ENCODE measurements around the gene SLIT3.
"Not testable (repeated sequence)": the region's sequence is repeated elsewhere in the genome, so short reads cannot be mapped to it uniquely, and the experiment has no call there.

SLIT3 gene

DNA sequence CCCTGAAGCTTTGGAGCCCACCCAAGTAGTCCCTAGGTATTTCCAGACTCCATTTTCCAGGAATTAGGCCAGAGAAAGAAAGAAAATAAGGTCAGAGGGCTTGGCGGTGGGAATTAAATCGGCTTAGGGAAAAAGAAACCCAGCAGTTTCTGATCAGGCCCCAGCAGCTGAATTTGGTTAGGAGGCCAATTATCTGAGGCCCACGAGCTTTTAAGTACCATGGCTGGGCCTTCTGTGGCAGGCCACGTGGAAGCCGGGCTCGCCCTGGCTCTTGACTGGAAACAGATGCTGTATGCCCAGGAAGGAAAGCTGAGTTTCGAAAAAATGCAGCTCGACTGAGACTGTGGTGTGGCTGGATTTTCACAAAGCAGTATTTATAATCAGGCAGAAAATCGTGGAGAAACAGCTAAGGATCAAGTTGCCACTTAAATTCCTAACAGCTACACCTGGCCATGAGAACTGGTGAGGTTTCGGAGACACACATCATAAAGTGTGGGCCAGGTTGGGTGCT lies 646.7 kb downstream of the SLIT3 start:
- DNase-seq (ENCODE audit: low read depth, low spot score), result no peak

DNA sequence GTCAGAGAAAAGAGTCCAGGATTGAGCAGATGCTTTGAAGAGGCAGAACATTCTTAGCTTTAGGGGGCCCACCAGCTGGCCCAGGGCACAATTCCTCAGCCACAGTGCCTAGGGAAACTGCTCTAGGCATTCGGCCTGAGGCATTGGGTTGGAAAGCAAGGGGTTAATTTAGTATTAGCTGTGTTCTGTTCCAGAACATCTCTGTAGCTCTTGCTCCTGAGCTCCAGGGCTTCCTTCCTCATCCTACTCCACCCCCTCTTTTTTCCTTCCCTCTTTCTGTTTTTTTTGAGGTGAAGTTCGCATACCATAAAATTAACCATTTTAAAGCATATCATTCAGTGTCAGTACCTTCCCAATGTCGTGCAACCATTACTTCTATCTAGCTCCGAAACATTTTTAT lies 647.3 kb downstream of the SLIT3 start:
- DNase-seq (ENCODE audit: low read depth, low spot score), result no peak

DNA sequence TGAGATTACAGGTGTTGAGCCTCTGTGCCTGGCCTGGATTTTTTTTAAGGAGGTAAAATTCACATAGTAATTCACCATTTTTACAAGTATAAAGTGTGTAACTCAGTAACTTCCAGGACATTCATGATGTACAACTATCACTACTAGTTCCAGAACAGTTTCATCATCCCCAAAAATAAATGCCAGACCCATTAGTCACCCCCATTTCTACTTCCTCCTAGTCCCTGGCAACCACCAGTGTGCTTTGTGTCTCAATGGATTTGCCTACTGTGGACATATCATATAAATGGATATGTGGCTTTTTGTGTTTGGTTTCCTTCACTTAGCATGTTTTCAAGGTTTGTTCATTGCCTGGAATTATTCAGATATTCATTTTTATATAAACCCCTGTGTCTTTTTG lies 649.3 kb downstream of the SLIT3 start:
- no peak for DNase-seq (ENCODE audit: low read depth, low spot score)

DNA sequence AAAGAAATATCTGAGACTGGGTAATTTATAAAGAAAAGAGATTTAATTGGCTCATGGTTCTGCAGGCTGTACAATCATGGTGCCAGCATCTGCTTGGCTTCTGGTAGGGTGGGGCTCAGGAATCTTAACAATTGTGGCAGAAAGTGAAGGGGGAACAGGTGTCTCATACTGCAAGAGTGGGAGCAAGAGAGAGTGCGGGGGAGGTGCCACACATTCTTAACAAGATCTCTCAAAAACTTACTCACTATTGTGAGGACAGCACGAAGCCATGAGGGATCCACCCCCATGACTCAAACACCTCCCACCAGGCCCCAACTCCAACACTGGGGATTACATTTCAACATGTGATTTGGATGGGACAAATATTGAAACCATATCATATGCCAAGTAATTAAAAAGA lies 651.6 kb downstream of the SLIT3 start:
- DNase-seq (ENCODE audit: low read depth, low spot score), result no peak

DNA sequence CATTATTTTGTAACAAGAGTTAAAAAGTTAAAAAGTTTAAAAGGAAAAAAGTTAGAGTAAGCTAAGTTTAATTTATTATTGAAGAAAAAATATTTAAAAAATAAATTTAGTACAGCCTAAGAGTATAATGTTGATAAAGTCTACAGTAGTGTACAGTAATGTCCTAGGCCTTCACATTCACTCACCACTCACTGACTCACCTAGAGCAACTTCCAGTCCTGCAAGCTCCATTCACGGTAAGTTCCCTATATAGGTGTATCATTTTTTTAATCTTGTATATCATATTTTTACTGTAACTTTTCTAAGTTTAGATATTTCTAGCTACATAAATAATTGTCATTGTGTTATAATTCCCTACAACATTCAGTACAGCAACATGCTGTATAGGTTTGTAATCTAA lies 652.4 kb downstream of the SLIT3 start:
- no peak for DNase-seq (ENCODE audit: low read depth, low spot score)

DNA sequence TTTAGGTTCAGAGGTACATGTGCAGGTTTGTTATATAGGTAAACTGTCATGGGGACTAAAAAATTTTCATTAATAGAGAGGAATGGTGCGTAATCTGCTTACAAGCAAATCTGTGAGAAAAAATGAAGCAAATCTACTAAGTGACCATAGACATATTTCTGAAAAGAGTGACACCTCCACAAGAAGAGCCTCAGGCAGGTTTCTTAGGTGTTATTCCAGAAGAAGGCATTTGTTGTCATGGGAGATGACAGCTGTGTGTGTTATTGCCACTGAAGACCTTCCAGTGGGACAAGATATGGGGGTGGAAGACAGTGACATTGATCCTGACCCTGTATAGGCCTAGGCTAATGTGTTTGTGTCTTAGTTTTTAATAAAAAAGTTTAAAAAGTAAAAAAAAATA lies 652.9 kb downstream of the SLIT3 start:
- no peak for DNase-seq (ENCODE audit: low read depth, low spot score)

DNA sequence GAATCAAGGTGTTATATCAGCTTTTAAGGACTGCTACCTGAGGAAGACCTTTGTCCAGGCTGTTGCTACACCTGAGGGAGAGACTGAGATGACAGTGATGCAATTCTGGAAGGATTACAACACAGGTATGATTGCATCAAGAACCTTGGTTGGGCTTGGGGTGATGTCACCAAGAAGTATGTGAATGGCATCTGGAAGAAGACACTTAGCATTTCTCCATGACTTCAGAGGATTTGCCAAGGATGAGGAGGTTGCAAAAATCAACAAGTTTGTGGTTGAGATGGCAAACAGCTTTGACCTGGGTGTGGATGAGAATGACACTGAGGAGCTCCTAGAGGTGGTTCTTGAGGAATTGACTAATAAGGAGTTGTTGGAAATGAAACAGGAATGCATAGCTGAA lies 653.9 kb downstream of the SLIT3 start:
- DNase-seq (ENCODE audit: low read depth, low spot score), result no peak

DNA sequence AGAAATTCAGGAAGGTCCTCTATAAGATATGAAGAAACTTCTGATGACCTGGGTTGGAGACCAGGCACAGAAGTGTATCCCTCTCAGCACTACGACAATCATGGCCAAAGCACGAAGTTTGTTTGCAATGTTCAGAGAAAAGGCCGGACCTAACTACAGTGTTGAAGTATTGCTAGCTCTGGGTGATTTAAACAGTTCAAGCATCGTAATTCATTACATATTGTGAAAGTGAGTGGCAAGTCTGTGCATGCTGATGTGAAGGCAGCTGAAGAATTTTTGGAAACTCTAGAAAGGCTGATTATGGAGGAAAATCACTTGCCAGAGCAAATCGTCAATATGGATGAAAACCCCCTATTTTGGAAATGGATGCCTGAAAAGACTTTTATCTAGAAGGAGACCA lies 654.6 kb downstream of the SLIT3 start:
- DNase-seq (ENCODE audit: low read depth, low spot score), result no peak

DNA sequence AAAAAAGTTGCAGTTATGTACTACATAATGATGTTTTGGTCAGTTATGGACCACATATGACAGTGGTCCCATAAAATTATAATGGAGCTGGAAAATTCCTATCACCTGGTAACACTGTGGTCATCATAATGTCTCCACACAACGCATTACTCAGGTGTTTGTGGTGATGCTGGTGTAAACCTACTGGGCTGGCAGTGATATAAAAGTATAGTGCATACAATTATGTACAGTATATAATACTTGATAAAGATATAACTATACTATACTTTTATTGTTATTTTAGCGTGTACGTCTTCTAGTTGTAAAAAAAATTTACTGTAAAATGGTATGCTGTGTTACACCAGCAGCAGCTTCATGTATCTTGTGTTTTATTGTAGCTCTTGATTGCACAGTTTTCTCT lies 655.7 kb downstream of the SLIT3 start:
- no peak for DNase-seq (ENCODE audit: low read depth, low spot score)

DNA sequence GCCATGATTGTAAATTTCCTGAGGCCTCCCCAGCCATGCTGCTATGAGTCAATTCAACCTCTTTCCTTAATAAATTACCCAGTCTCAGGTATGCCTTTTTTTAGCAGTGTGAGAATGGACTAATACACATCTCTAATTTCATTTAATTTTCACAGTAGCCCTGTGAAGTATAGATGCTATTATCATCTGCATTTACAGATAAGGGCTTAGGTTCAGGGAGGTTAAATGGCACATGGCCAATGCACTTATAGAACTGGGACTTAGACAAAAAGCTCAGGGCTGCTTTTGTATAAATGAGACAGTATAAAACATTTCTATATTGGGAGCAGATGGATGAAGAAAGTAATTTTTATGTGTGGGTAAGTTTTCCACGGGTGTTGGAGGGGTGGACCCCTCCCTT lies 658.9 kb downstream of the SLIT3 start:
- DNase-seq (ENCODE audit: low read depth, low spot score), result no peak

DNA sequence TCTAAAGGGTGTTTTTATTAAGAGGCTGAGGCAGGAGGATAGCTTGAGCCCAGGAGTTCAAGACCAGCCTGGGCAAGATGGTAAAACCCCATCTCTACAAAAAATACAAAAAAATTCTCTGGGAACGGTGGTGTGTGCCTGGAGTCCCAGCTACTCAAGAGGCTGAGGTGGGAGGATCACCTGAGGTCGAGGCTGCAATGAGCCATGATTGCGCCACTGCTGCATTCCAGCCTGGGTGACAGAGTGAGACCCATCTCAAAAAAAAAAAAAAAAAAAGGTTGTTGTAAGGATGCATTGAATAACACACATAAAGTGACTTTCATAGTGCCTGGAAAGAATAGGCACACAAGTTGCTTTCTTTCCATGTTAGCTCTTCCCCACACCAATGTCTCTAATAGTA lies 662.1 kb downstream of the SLIT3 start:
- not testable (repeated sequence) for DNase-seq (ENCODE audit: low read depth, low spot score)

DNA sequence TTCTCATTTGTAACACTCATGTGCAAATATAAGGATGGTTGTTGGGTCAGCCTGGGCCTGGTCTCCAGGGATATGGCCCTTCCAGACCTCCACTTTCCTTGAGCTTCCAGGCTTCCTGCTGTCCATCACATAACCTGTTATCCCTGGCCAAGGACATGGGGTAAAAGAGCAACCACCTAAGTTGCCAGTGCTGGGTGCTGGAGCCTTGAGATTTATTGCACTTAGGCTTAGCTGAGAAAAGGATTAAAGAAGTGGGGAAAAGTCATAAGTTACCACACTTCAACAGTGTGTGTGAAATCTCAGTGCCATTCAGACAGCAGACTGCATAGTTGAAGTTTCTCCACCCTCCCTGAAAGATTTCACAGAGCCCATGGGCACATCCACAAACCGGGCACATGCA lies 663.1 kb downstream of the SLIT3 start:
- no peak for DNase-seq (ENCODE audit: low read depth, low spot score)

DNA sequence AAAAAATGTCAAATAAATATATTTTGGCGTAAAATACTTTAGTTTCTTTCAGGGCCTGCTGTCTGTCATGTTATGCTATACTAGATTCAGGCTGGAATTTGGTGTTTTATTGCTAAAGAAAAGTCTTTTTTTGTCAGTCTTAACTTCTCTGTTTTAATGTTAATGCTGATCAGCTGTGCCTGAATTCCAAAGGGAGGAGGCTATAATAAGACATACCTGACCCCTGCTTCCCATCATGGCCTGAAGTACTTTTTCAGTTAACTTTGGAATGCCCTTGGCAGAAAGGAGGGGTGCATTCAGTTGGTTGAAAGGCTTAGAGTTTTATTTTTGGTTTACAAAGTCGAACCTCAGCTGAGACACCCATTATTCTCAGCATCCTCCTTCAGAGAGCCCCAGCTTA lies 663.7 kb downstream of the SLIT3 start:
- no peak for DNase-seq (ENCODE audit: low read depth, low spot score)

DNA sequence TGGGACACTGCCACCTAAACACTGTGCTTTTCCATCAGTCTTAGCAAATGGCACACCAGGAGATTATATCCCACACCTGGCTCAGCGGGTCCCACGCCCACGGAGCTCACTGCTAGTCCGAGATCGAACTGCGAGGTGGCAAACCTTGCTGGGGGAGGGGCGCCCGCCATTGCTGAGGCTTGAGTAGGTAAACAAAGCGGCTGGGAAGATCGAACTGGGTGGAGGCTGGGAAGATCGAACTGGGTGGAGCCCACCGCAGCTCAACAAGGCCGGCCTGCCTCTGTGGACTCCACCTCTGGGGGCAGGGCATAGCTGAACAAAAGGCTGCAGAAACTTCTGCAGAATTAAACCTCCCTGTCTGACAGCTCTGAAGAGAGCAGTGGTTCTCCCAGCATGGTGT lies 670.0 kb downstream of the SLIT3 start:
- not testable (repeated sequence) for DNase-seq (ENCODE audit: low read depth, low spot score)

DNA sequence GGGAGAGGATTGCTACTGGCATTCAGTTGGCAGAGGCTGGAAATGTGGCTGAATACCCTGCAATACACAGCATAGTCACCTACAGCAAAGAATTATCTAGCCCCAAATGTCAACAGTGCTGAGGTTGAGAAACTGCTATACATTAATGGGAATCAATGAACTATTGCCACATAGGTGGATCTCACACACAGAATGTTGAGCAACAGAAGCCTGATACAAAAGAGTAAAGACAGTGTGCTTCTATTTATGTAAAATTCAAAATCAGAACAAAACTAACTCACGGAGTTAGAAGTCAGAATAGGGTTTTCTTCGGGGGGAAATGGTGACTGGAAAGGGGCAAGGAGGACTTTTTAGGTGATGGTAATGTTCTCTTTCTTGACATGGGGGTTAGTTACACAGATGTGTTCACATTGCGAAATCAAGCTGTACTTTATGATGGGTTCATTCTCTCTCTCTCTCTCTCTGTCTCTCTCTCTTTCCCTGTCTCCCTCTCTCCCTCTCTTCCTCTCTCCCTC lies 676.0 kb downstream of the SLIT3 start:
- no peak for DNase-seq (ENCODE audit: low read depth, low spot score)

DNA sequence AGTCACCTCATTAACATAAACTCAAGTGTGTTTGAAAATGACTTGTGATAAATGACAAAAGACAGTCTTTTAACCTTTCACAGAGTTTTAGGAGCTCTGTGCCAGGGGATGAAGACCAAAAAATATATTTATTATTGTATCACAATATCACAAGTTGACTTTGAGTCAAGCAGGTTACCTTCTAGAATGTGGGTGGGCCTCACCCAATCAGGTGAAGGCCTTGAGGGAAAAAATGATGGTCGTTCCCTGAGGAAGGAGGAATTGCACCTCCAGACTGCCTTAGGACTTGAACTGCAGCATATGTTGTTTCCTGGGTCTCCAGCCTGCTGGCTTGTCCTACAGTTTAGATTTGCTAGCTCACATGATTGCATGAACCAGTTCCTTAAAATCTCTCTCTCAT lies 680.1 kb downstream of the SLIT3 start:
- no peak for DNase-seq (ENCODE audit: low read depth, low spot score)

DNA sequence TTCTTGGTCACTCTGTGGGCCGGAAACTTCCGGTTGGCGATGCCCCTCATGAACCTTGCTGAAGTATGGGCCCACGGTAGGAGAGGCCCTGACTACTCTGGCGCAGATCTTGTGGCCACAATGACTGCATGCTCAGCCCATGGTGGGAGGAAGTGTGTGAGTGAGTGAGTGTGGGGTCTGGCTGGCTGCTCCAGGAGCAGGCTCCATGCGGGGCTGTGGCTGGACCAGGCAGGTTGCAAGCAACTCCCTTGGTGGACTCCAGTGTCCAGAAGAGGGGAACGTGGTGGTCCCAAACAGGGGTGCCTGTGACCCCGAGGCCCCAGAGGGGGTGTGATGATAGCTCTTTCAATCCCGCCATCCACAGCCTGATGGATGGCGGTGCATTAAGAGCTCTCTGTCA lies 686.3 kb downstream of the SLIT3 start:
- no peak for DNase-seq (ENCODE audit: low read depth, low spot score)

DNA sequence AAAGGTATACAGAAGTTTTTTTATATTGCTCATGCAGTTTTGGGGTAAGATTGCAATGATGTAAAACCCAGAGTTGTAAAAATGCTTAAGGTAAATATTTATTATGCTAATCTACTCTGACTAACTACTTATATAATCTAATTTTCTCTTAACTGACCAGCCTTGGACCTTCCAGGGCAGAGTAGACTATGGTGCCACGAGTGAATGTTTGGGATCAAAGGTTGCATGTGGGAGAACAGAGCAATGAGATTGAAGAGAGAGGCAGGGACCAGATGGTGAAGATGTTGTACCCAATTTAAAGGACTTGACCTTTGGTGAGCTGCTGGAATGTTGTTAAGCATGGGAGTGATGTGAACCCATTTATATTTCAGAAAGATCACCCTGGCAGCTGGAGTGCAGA lies 686.9 kb downstream of the SLIT3 start:
- no peak for DNase-seq (ENCODE audit: low read depth, low spot score)

DNA sequence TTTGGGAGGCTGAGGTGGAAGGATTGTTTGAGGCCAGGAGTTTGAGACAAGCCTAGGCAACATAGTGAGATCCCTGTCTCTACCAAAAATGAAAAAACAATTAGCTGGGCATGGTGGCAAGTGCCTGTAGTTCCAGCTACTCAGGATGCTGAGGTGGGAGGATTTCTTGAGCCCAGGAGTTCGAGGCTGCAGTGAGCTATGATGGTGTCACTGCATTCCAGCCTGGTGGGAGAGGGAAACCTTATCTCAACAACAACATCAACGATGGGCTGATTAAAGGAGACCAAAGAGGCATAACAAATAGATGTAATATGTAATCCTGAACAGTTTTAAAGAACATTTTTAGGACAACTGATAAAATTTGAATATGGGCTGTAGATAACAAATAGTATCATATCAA lies 687.5 kb downstream of the SLIT3 start:
- DNase-seq (ENCODE audit: low read depth, low spot score), result no peak

DNA sequence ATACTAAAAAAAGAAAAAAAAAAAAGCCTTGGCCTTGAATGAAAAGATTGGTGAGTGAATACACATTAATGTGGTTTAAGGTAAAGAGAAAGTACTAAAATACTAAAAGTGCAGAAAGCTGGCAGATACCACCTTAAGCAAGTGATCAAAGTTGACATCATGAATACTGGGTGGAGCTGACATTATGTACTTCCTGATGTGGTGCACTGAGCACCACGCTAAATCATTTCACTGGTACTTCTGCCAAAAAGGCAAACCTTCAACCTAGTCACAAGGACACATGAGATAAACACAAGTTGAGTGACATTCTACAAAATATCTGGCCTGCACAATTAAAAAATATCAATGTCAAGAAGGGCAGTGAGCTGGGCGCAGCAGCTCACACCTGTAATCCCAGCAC lies 687.9 kb downstream of the SLIT3 start:
- no peak for DNase-seq (ENCODE audit: low read depth, low spot score)

DNA sequence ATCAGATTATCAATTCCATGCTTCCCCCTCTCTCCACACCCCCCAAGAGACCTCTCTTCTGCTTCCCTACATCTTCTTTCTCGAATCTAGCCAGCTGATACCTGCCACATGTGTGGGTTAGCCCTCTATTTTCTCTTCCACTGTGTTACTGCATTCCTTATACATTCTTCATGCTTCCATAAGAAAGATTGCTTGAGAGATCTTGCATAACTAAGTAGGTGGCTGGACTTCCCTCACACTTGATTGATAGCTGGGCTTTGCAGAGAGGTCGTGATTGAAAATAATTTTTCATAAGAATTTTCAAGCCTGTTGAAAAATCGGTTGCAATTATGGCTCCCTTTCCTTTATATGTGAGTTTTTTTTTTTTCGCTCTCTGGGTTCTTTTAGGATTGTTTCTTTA lies 688.8 kb downstream of the SLIT3 start:
- DNase-seq (ENCODE audit: low read depth, low spot score), result no peak

All from activated CD4-positive, CD25-positive, alpha-beta regulatory T cell treated with anti-CD3 and anti-CD28 coated beads, Interleukin-2, amount 50 U/mL, for 16 hours (primary cell).